ENCODE results near the gene TRIM54.
"Not testable (repeated sequence)": the region's sequence is repeated elsewhere in the genome, so short reads cannot be mapped to it uniquely, and the experiment has no call there.

The TRIM54 gene

DNA sequence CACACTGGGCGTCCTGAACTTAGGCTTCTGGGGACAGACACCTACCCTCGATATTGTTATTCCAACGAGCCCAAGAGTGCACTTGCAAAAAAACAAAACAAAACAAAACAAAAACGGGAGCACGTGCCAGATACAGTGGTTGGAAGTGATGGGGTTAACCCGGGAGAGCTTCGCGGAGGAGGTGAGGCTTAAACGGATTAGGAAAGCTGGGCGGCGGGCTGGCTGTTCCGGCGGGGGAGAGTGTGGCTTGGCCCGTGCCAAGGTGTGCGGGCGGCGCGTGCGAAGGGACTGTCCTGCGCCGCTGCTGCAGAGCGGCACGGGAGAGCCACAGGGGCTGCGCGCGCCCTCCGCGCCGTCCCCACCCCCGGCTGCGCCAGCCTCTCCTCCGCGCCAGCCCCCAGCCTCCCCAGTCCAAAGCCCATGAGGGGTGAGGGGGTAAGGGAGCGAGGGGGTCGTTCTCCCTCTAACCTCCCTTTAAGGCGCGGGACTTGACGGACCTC is 17.9 kb upstream of the TRIM54 start:
- TF ChIP-seq, protein P1, sequence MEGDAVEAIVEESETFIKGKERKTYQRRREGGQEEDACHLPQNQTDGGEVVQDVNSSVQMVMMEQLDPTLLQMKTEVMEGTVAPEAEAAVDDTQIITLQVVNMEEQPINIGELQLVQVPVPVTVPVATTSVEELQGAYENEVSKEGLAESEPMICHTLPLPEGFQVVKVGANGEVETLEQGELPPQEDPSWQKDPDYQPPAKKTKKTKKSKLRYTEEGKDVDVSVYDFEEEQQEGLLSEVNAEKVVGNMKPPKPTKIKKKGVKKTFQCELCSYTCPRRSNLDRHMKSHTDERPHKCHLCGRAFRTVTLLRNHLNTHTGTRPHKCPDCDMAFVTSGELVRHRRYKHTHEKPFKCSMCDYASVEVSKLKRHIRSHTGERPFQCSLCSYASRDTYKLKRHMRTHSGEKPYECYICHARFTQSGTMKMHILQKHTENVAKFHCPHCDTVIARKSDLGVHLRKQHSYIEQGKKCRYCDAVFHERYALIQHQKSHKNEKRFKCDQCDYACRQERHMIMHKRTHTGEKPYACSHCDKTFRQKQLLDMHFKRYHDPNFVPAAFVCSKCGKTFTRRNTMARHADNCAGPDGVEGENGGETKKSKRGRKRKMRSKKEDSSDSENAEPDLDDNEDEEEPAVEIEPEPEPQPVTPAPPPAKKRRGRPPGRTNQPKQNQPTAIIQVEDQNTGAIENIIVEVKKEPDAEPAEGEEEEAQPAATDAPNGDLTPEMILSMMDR (IDR thresholded peaks at IDR 0.05): no peak
- TF ChIP-seq ZFX (IDR thresholded peaks at IDR 0.05; ENCODE audit: borderline replicate concordance): no peak
- H3K27ac ChIP-seq: no peak overlapping the region

DNA sequence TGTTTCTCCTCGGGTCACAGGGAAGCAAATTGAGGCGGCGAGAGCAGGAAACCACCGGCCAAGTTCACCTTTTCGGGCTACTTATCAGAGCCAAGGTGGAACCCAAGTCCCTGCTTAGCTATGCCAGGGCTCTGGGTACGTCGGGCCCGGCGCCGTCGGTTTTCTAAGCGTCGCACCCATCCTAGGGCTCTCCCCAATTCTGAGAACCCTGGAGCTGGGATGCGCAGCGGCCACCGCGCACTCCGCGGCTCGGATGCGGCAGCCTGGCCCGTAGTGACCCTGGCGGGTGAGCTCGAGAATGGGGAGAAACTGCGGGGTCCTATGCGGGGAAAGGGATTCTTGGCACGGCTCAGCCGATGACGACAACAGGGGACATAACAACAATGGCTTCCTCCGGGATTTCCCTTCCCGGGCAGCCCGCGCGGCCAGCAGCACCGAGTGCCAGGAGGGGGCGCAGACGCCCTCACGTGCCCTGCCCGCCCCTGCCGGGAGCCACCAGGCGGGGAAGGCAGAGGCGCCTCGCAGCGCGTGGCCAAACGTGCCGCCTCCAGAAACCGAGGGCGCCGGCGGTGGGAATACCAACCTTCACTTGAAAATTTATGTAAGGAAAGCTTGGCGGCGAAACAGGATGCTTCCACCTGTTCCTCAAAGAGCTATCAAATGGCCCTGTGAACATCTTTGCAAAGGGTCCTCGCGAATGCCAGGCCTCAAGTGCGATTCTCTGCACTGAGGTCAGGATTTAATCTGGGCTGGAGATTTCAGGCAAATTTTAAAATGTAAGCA is 17.3 kb upstream of the TRIM54 start:
- no peak overlapping the region for H3K27ac ChIP-seq
- no peak for TF ChIP-seq ZFX (IDR thresholded peaks at IDR 0.05; ENCODE audit: borderline replicate concordance)
- TF ChIP-seq, protein P1 (IDR thresholded peaks at IDR 0.05): peak; percentile 79

DNA sequence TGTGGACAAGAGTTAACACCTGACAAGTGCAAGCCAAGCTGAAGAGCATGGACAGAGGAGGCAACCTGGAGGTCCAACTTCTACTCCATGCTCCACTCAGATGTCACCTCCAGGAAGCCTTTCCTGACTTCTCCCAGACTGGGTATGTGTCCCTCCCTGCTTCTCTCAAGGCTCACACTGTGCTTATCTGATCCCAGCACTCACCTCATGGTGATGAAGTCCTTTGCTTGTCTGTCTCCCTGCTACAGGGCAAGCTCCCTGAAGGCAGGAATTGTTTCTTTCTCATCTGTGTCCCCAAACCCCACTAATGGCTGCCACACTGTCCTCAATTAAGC is 16.7 kb upstream of the TRIM54 start:
- TF ChIP-seq, protein P1 (IDR thresholded peaks at IDR 0.05): no peak
- TF ChIP-seq ZFX (IDR thresholded peaks at IDR 0.05; ENCODE audit: borderline replicate concordance): no peak
- no peak overlapping the region for H3K27ac ChIP-seq

DNA sequence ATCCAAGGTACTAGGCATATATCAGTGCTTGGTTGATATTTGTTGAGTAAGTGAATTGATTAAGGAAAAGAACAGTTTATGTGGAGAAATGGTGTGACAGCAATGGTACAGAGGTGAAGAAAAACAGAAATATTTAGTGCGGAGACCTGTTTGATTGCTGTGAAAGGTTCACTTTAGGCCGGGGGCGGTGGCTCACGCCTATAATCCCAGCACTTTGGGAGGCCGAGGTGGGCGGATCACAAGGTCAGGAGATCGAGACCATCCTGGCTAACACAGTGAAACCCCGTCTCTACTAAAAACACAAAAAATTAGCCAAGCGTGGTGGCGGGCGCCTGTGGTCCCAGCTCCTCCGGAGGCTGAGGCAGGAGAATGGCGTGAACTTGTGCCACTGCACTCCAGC is 13.9 kb upstream of the TRIM54 start:
- H3K27ac ChIP-seq: not testable (repeated sequence)

DNA sequence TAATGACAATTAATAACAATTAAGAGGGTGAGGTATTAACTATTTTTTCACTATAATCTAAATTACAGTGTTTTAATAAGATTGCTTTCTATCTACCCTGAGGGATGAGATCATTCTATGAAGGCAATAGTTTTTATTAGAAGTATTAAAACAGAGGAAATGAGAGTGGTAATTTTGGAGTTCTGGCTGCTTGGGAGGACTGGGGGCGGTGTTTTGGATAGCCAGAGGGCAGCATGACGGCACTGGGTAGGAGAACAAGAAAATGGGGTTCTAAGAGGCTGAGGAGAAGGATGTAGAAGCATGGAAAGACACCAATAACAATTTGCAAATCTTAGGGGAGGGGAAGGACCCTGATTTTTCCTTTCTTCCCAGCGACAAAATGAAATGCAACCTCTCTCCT is 12.1 kb upstream of the TRIM54 start:
- no peak for TF ChIP-seq ZFX (IDR thresholded peaks at IDR 0.05; ENCODE audit: borderline replicate concordance)
- TF ChIP-seq, protein P1 (IDR thresholded peaks at IDR 0.05): no peak
- no peak overlapping the region for H3K27ac ChIP-seq

DNA sequence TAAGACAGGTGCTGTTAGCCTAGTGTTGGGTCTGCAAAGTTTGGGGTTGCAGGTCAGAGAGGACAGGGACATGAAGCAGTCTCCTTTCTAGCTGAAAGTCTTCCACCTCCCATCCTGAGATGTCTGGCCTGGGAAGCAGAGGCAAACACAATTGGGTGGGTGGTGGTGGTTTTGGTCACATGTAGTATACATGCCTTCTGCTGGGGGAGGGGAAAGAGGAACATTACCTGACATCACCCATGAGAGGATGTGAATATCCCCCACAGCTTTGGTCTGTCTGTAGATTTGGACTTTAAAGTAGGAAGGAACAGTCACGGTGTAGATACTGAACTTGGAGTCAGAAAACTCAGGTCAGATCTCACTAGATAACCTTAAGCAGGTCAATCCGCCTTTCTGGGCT is 11.6 kb upstream of the TRIM54 start:
- H3K27ac ChIP-seq: no peak overlapping the region
- TF ChIP-seq ZFX (IDR thresholded peaks at IDR 0.05; ENCODE audit: borderline replicate concordance): no peak
- TF ChIP-seq, protein P1 (IDR thresholded peaks at IDR 0.05): no peak

DNA sequence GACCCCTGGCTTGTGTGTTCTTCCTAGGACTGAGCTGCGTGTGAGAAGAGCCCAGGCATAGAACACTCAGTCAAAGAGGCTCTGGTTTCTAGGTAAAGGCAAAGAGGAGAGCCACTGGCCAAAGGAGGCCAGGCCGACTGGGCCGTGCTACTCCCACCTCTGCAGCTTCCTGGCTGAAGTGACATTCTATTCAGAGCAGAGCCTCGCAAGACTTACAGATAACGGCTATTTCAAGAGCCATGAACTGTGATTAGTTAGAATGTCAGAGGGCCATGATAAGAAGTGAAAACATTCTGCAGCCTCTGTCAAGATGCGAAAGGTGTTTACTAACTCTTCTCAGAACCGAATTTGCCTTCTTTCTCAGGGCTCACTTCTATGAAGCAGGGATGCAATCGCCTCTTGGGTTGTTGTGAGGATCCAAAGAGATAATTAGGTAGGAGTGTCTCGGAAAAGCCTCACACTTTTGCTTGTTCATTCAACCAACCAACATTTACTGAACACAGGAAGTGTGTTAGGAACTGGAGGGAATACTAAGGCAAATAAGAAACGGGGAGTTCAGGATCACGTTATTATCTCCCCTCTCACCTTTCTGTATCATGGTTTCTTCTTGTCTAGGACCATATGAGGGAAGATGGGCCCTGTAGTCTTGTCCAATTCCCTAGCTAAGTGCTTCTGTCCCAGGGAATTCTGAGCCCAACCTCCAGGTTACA is 10.4 kb upstream of the TRIM54 start:
- H3K27ac ChIP-seq: no peak overlapping the region
- TF ChIP-seq, protein P1 (IDR thresholded peaks at IDR 0.05): no peak
- TF ChIP-seq ZFX (IDR thresholded peaks at IDR 0.05; ENCODE audit: borderline replicate concordance): no peak

DNA sequence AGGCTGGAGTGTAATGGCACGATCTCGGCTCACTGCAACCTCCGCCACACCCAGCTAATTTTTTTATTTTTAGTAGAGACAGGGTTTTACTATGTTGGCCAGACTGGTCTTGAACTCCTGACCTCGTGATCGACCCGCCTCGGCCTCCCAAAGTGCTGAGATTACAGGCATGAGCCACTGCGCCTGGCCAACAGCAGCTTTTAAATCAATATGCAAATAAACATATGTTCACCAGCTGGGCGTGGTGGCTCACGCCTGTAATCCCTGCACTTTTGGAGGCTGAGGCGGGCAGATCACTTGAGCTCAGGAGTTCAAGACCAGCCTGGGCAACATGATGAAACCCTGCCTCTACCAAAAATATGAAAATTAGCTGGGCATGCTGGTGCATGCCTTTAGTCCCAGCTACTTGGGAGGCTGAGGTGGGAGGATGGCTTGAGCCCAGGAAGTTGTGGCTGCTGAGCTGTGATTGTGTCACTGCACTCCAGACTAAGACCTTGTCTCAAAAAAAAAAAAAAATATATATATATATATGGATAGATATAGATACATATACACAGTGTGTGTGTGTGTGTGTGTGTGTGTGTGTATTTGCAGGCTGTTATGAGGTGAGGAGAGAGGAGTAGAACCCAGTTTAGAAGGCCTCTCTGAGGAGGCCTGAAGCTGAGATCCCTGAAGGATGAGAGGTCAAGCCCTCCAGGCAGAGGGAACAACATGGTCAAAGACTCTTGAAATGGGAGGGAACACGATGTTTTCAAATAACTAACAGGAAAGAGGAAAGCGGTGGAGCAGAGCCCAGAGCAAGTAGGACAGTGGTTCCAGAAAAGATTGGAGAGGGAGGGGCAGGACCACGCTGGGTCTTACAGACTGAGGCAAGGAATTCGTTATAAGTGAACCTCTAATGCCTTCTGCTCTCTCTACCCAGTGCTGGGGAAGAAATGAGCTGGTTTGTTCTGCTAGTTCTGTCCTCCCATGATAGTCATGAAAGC is 9.4 kb upstream of the TRIM54 start:
- H3K27ac ChIP-seq: not testable (repeated sequence)

All from 22Rv1 (cell line).